Measurements from ENCODE around the gene ENTREP1. TPM values are rescaled to one million over a fixed set of nuclear protein-coding genes. Genes with fewer than 3 reads are reported as not detected.
"Not testable (repeated sequence)": the region's sequence is repeated elsewhere in the genome, so short reads cannot be mapped to it uniquely, and the experiment has no call there.

The ENTREP1 gene
- total and polyA plus RNA-seq, 5 experiments from 2014 or later: not detected

- H3K4me3 Mint-ChIP-seq: no peak overlapping the region
- POLR2A ChIA-PET: no interaction called here
- no peak overlapping the region for H3K27ac Mint-ChIP-seq
- ATAC-seq (no peak), DNase-seq (no peak)
- H3K9me3 Mint-ChIP-seq: no peaks in the 10 kb centered on the region
- peaks cover 1 to 57% (median 8%) of the 10 kb centered on the region in 5 donors for H3K27me3 Mint-ChIP-seq
- no peaks in the 10 kb centered on the region for H3K4me1 Mint-ChIP-seq
- no peaks in the 10 kb centered on the region for H3K36me3 Mint-ChIP-seq
These were observed 60.6 kb downstream of the ENTREP1 start for GRCh38 chr9:69385581-69386033.

DNA sequence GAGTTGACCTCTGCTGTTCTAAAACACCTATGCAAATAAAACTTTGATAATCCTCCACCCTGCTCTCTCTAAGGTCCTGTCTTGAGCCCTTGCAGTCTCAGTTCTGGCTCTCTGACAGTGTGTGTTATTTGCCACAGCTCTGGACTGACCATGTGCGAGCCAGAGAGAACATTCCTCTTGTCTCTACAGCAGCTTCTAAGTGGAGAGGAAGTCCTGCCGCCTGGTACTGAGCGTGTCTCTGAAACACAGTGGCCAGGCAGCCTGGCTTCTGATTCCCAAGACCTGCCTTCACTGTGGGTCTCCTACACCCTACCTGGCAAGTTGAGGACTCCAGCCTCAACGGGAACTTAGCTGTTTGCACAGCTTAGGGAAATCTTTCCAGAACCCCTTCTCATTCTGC lies 61.6 kb downstream of the ENTREP1 start:
- POLR2A ChIA-PET: no interaction called here
- H3K27me3 Mint-ChIP-seq: peaks cover 1 to 53% (median 9%) of the 10 kb centered on the region in 5 donors
- DNase-seq: no peak
- peaks cover 0 to 2% (median 0%) of the 10 kb centered on the region in 3 donors for H3K36me3 Mint-ChIP-seq
- no peak for ATAC-seq
- H3K27ac Mint-ChIP-seq: no peak overlapping the region
- no peaks in the 10 kb centered on the region for H3K4me1 Mint-ChIP-seq
- H3K4me3 Mint-ChIP-seq: no peak overlapping the region
- no peaks in the 10 kb centered on the region for H3K9me3 Mint-ChIP-seq

- no peak overlapping the region for H3K4me3 Mint-ChIP-seq
- POLR2A ChIA-PET: no interaction called here
- peaks cover 7 to 62% (median 12%) of the 10 kb centered on the region in 5 donors for H3K27me3 Mint-ChIP-seq
- no peaks in the 10 kb centered on the region for H3K9me3 Mint-ChIP-seq
- no peak for ATAC-seq
- no peak for DNase-seq
- no peak overlapping the region for H3K27ac Mint-ChIP-seq
- H3K36me3 Mint-ChIP-seq: peaks cover 0 to 2% (median 0%) of the 10 kb centered on the region in 3 donors
- H3K4me1 Mint-ChIP-seq: no peaks in the 10 kb centered on the region
These were observed 63.6 kb downstream of the ENTREP1 start for GRCh38 chr9:69388596-69388995.

GRCh38 chr9:69389437-69389995 lies 64.5 kb downstream of the ENTREP1 start:
- H3K4me1 Mint-ChIP-seq: no peaks in the 10 kb centered on the region
- H3K9me3 Mint-ChIP-seq: no peaks in the 10 kb centered on the region
- H3K27me3 Mint-ChIP-seq: peaks cover 7 to 63% (median 16%) of the 10 kb centered on the region in 5 donors
- POLR2A ChIA-PET: no interaction called here
- ATAC-seq (no peak), DNase-seq (no peak)
- H3K4me3 Mint-ChIP-seq: no peak overlapping the region
- no peak overlapping the region for H3K27ac Mint-ChIP-seq
- H3K36me3 Mint-ChIP-seq: peaks cover 0 to 2% (median 0%) of the 10 kb centered on the region in 3 donors

GRCh38 chr9:69391487-69391886 lies 66.5 kb downstream of the ENTREP1 start:
- H3K27me3 Mint-ChIP-seq: peaks cover 7 to 55% (median 20%) of the 10 kb centered on the region in 5 donors
- no peak for ATAC-seq
- no peak overlapping the region for H3K27ac Mint-ChIP-seq
- no peak overlapping the region for H3K4me3 Mint-ChIP-seq
- DNase-seq: no peak
- peaks cover 0 to 2% (median 0%) of the 10 kb centered on the region in 3 donors for H3K36me3 Mint-ChIP-seq
- POLR2A ChIA-PET: no interaction called here
- no peaks in the 10 kb centered on the region for H3K9me3 Mint-ChIP-seq
- no peaks in the 10 kb centered on the region for H3K4me1 Mint-ChIP-seq

- peaks cover 7 to 51% (median 22%) of the 10 kb centered on the region in 5 donors for H3K27me3 Mint-ChIP-seq
These were observed 66.9 kb downstream of the ENTREP1 start for GRCh38 chr9:69391946-69392345.

GRCh38 chr9:69392826-69393225 lies 67.8 kb downstream of the ENTREP1 start:
- POLR2A ChIA-PET: no interaction called here
- Mint-ChIP-seq H3K4me3 (no peak overlapping the region), H3K9me3 (no peaks in the 10 kb centered on the region), H3K36me3 (peaks cover 0 to 2% (median 0%) of the 10 kb centered on the region in 3 donors), H3K27me3 (peaks cover 5 to 43% (median 17%) of the 10 kb centered on the region in 5 donors), H3K27ac (no peak overlapping the region), H3K4me1 (no peaks in the 10 kb centered on the region)
- ATAC-seq (no peak), DNase-seq (no peak)

More at GRCh38 chr9:69391946-69392345, 66.9 kb downstream of the ENTREP1 start:
- no peaks in the 10 kb centered on the region for H3K9me3 Mint-ChIP-seq
- H3K27ac Mint-ChIP-seq: no peak overlapping the region
- DNase-seq (no peak), ATAC-seq (no peak)
- peaks cover 0 to 2% (median 0%) of the 10 kb centered on the region in 3 donors for H3K36me3 Mint-ChIP-seq
- no peak overlapping the region for H3K4me3 Mint-ChIP-seq
- H3K4me1 Mint-ChIP-seq: no peaks in the 10 kb centered on the region
- POLR2A ChIA-PET: no interaction called here

DNA sequence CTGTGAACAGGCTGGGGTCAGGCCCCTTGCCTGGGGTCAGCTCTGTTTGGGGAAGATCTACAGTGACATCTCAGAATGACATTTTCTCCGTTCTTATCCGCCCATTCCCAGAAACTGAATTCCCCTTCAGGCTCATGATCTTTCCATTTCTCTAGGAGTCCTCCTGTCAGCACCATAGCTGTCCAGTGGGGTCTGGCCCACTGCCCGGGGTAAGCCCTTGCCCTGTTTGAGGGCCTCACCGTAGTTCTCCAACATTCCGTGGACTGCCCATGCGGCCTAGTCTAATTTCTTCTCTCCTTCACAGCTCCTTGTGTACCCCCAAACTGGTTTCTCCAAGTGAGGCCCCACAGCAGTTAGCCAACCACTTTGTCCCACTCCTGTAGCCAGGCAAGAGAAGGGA lies 68.4 kb downstream of the ENTREP1 start:
- Mint-ChIP-seq H3K4me1 (no peaks in the 10 kb centered on the region), H3K27me3 (peaks cover 5 to 37% (median 17%) of the 10 kb centered on the region in 5 donors), H3K9me3 (no peaks in the 10 kb centered on the region), H3K36me3 (peaks cover 0 to 2% (median 0%) of the 10 kb centered on the region in 3 donors), H3K27ac (no peak overlapping the region), H3K4me3 (no peak overlapping the region)
- ATAC-seq (no peak), DNase-seq (no peak)
- POLR2A ChIA-PET: no interaction called here

DNA sequence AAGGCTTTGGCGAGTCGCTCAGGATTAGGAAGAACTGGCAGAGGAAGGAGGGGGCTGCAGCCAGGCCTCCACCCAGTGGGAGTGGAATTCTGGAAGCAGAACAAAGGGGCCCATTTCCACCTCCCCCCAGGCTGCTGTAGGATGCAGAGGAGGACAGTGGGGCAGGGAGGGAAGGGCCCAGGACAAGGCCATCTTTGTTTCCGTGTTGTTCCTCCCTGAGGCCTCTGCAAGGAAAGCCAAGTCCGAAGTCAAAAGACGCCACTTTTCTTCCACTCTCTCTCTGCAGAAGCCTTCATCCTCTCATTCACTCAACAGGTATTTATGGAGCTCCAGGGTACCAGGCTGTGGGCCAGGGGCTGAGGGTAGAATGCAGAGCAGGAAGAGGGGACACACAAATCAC lies 70.7 kb downstream of the ENTREP1 start:
- no peak for DNase-seq
- Mint-ChIP-seq H3K4me3 (no peak overlapping the region), H3K27ac (no peak overlapping the region), H3K4me1 (no peaks in the 10 kb centered on the region), H3K36me3 (peaks cover 0 to 2% (median 0%) of the 10 kb centered on the region in 3 donors), H3K27me3 (peaks cover 3 to 27% (median 17%) of the 10 kb centered on the region in 5 donors), H3K9me3 (no peaks in the 10 kb centered on the region)
- POLR2A ChIA-PET: no interaction called here
- no peak for ATAC-seq

DNA sequence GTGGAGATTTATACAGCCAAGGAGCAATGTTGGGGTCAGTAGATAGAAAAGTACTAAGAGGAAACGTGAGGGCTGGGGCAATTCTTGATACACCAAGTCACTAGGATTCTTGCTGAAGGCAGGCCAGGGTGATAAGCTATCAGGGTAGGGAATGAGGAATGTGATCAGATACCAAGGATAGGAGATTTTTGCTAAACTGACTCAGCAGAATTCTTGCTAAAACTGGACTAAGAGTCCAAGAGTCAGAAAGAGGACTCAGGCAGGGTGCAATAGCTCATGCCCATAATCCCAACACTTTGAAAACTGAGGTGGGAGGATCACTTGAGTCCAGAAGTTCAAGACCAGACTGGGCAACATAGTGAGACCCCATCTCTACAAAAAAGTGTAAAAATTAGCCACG lies 71.7 kb downstream of the ENTREP1 start:
- Mint-ChIP-seq H3K4me3 (no peak overlapping the region), H3K27me3 (peaks cover 0 to 28% (median 19%) of the 10 kb centered on the region in 5 donors), H3K4me1 (no peaks in the 10 kb centered on the region), H3K36me3 (no peaks in the 10 kb centered on the region), H3K9me3 (peaks cover 0 to 3% (median 0%) of the 10 kb centered on the region in 9 donors), H3K27ac (no peak overlapping the region)
- DNase-seq (no peak), ATAC-seq (no peak)
- POLR2A ChIA-PET: no interaction called here

DNA sequence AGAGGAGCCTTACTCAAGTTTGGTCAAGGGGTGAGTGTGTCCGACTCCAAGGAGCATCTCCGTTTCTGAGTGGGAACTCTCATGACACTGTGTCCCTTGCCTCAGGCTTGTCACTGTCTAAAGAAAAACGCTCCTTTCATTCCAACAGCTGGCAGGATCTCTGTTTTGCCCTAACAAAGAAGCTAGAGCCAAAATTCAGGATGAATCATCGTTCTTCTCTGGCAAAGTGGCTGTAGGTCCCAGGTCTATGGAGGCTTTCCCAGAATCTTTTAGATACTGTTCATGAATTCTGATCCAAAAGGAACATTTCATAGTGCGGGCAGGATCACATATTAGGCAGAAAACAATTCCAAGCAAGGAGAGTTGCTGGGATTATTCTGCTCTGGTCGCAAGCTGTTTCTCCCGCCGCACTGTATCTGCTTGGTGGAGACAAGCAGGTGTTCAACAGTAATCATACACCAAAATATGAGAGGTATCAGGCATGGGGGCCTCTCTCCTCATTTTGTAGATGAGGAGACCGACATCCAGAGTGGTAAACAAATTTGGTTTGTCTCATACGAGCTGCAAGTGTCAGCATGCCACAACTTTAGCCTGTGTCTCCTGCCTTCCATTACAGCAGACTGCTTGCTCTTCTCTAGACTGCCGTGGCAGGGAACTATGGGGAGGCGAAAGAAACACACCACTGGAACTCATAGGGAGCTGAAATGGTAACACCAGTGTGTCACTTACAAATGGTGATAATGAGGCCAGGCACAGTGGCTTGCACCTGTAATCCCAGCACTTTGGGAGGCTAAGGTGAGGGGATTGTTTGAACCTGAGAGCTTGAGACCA lies 72.6 kb downstream of the ENTREP1 start:
- H3K27ac Mint-ChIP-seq: no peak overlapping the region
- DNase-seq: no peak
- H3K9me3 Mint-ChIP-seq: peaks cover 0 to 4% (median 0%) of the 10 kb centered on the region in 9 donors
- POLR2A ChIA-PET: no interaction called here
- H3K4me1 Mint-ChIP-seq: no peaks in the 10 kb centered on the region
- H3K27me3 Mint-ChIP-seq: peaks cover 0 to 24% (median 15%) of the 10 kb centered on the region in 5 donors
- no peak overlapping the region for H3K4me3 Mint-ChIP-seq
- H3K36me3 Mint-ChIP-seq: no peaks in the 10 kb centered on the region
- no peak for ATAC-seq

GRCh38 chr9:69400470-69400869 lies 75.5 kb downstream of the ENTREP1 start:
- H3K4me1 Mint-ChIP-seq: no peaks in the 10 kb centered on the region
- H3K4me3 Mint-ChIP-seq: no peak overlapping the region
- H3K27ac Mint-ChIP-seq: no peak overlapping the region

GRCh38 chr9:69409936-69410335 lies 84.9 kb downstream of the ENTREP1 start:
- DNase-seq, POLR2A ChIA-PET, H3K27ac Mint-ChIP-seq, H3K4me3 Mint-ChIP-seq, H3K36me3 Mint-ChIP-seq, H3K9me3 Mint-ChIP-seq, ATAC-seq, H3K4me1 Mint-ChIP-seq: not testable (repeated sequence)
- peaks cover 2 to 42% (median 8%) of the 10 kb centered on the region in 5 donors for H3K27me3 Mint-ChIP-seq

More at GRCh38 chr9:69400470-69400869, 75.5 kb downstream of the ENTREP1 start:
- Mint-ChIP-seq H3K9me3 (peaks cover 0 to 4% (median 0%) of the 10 kb centered on the region in 9 donors), H3K27me3 (peaks cover 4 to 27% (median 14%) of the 10 kb centered on the region in 5 donors), H3K36me3 (no peaks in the 10 kb centered on the region)
- POLR2A ChIA-PET: no interaction called here
- DNase-seq (no peak), ATAC-seq (no peak)
